Measurements from ENCODE around the gene DDT.
"Not testable (repeated sequence)": the region's sequence is repeated elsewhere in the genome, so short reads cannot be mapped to it uniquely, and the experiment has no call there.

DDT gene

DNA sequence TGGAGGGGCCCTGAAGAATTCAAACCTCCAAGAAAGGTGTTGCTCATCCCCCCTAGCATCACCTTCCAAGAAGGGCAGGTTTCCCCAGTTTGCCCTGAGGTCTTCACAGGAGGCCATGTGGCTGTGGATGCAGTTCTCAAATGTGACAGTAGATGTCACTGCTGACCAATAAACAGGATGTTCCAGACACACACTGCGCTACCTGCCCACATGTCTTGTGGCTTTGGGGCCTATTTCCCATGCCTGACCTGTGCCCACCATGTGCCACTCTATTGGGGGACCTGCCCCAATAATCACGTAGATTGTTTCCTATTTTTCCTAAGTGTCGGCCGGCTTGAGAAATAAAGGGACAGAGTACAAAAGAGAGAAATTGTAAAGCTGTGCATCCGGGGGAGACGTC, 10.2 kb upstream of the DDT start:
- CTCF ChIA-PET = interaction anchor here (0.6 kb wide), 2 partner anchors 123 to 458 kb away, joined by 3 read pairs; no protein-coding TSS in a partner anchor
- peak; percentile 4 for DNase-seq (ENCODE audit: low spot score)
- TF ChIP-seq, protein P1, sequence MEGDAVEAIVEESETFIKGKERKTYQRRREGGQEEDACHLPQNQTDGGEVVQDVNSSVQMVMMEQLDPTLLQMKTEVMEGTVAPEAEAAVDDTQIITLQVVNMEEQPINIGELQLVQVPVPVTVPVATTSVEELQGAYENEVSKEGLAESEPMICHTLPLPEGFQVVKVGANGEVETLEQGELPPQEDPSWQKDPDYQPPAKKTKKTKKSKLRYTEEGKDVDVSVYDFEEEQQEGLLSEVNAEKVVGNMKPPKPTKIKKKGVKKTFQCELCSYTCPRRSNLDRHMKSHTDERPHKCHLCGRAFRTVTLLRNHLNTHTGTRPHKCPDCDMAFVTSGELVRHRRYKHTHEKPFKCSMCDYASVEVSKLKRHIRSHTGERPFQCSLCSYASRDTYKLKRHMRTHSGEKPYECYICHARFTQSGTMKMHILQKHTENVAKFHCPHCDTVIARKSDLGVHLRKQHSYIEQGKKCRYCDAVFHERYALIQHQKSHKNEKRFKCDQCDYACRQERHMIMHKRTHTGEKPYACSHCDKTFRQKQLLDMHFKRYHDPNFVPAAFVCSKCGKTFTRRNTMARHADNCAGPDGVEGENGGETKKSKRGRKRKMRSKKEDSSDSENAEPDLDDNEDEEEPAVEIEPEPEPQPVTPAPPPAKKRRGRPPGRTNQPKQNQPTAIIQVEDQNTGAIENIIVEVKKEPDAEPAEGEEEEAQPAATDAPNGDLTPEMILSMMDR (conservative IDR thresholded peaks at IDR 0.05; ENCODE audit: low read depth) = peak; percentile 72
- H3K27ac ChIP-seq = no peak overlapping the region
- POLR2A ChIA-PET (ENCODE audit: low non-redundant PET) = no interaction called here

DNA sequence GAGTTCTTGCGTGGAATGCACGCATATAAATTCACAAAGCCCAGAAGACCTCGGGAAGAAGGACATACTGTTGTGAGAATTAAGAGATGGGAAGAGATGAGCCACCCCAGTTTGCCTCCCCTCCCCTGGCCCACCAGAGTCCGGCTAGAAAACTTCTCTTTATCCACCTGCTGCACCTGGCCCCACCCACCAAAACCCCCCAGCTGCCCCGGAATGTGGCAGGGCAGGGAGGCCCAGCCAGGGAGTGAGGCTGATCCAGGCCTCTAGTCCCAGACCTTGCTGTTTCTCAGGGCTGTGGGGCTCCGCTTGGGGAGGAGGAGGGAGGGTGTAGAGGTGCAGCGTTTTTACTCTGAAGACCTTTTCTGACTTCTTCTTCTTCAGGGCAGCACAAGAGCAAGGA, 6.3 kb upstream of the DDT start:
- H3K27ac ChIP-seq; POLR2A ChIA-PET (ENCODE audit: low non-redundant PET); CTCF ChIA-PET; DNase-seq (ENCODE audit: low spot score): not testable (repeated sequence)

DNA sequence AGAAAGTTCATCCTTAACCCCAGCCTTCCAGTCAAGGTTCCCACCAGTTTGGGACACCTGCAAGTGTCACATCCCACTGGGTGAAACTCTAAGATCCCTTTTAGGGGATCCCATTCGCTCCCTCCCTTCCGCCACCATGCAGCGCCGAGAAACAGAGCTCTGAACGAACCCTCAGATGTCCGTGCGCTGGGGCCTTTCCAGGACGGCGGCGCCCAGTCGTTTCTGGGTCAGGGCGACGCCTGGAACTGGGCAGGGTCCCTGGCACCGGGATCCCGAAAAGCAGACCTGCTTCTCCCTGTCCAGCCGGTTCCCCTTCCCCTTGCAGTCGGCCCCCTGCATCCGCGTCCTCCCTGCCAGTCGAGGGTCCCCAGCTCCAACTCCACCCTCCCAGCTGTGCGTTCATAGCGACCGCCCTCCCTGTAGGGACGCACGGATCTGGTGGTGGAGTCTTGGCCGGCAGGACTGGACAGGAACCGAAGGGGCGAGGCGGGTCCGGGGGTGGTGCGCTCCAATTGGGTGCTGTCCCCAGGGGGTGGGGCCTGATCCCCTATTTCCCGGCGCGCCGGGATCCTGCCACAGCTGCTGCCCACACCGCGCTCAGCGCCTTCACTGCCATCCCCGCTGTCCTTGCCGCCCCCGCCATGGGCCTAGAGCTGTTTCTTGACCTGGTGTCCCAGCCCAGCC, 5.5 kb upstream of the DDT start, which contains the start of gene GSTT2:
TSS of gene GSTT2 (plus strand) at position 578 of the 684 bp plus-strand sequence.
- CTCF ChIA-PET; DNase-seq (ENCODE audit: low spot score); POLR2A ChIA-PET (ENCODE audit: low non-redundant PET); H3K27ac ChIP-seq: not testable (repeated sequence)

DNA sequence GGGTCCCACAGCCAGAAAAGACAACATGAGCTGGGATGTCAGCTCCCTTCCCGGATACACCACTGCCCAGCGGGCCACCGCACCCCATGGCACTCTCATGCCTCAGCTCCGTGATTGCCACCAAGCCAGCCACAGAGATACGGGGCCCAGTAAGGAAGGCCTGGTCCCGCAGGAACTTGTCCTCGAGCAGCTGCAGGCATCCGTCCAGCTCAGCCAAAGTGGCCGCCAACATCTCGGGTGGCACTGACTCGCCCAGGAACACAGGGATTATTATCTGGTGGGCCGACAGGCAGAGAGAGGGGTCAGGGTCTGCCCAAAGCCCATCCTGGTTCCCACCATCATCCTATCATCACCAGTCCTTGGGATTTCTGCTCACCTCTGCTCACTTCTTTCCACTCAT, 3.1 kb upstream of the DDT start:
- H3K27ac ChIP-seq; POLR2A ChIA-PET (ENCODE audit: low non-redundant PET); DNase-seq (ENCODE audit: low spot score); CTCF ChIA-PET: not testable (repeated sequence)

DNA sequence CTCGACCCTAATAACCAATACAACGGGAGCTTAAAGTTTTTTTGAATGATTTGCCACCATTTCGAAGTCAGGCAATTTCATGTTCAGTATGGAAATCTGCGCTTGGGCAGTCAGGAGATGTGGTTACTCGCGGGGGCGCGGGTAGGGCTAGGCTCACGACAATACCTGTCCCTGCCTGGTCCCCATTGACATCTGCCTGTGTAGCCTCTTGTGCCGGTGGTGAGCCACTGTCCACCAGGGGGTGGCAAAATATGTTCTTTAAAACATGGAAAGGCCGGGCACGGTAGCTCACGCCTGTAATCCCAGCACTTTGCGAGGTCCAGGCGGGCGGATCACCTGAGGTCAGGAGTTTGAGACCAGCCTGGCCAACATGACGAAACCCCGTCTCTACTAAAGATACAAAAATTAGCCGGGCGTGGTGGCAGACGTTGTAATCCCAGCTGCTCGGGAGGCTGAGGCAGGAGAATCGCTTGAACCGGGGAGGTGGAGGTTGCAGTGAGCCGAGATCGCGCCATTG, 653 bp upstream of the DDT start:
- CTCF ChIA-PET; POLR2A ChIA-PET (ENCODE audit: low non-redundant PET); H3K27ac ChIP-seq; DNase-seq (ENCODE audit: low spot score): not testable (repeated sequence)

DNA sequence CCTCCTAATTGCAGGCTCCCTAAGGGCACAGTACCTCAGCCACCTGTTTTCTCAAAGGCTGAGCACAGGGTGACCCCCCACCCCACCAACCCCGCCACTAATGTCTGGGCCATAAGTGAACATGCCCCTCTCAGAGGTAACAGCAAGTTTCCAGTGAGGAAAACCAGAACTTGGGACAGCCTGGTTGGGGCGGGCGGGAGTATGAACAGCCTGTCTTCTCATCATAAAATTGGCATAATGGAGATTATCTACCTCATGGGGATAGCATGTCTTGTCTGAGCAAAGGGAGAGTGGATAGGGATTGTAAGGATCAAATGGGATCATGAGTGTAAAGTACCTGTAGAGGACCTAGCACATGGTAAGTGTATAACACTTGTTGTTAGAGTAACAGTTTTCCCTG, 2.3 kb downstream of the DDT start:
- DNase-seq (ENCODE audit: low spot score); CTCF ChIA-PET; H3K27ac ChIP-seq; POLR2A ChIA-PET (ENCODE audit: low non-redundant PET): not testable (repeated sequence)

DNA sequence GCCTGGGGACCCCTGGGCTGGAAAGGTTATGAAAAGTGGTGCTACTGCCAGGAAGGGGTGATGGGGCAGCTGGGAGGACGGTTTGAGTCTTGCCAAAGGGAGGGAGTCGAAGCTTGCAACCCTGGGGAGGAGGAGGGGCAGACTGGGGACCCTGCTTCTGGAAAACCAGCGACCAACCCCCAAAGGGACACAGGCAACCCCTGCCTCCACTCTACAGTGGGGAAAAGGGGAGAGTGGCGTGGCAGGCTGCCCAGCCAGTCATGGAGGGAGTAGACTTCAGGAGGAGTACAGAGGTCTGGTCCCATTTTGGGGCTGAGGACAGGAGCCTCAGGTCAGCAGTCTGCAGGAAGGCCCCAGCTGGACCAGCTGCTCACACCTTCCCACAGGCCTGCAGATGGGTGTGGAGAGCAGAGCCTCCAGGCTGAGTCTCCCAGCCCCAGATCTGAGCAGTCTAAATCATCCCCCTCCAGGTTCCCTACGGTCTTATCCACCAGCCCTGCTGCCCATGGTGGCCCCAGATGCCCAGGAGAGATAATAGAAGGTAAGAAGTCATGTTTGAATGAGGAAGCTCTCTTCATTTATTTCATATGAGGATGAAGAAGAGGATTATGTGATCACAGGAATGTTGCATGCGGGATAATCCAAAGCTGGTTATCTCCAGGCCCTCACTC, 3.3 kb downstream of the DDT start:
- no peak for DNase-seq (ENCODE audit: low spot score)
- TF ChIP-seq, protein P1 (conservative IDR thresholded peaks at IDR 0.05; ENCODE audit: low read depth) = no peak
- ChIA-PET CTCF (no interaction called here), POLR2A (ENCODE audit: low non-redundant PET) (interaction anchor here (0.5 kb wide), 1 partner anchor 584 kb away, joined by 4 read pairs; no protein-coding TSS in a partner anchor)
- peak overlapping the region; percentile 32 for H3K27ac ChIP-seq

DNA sequence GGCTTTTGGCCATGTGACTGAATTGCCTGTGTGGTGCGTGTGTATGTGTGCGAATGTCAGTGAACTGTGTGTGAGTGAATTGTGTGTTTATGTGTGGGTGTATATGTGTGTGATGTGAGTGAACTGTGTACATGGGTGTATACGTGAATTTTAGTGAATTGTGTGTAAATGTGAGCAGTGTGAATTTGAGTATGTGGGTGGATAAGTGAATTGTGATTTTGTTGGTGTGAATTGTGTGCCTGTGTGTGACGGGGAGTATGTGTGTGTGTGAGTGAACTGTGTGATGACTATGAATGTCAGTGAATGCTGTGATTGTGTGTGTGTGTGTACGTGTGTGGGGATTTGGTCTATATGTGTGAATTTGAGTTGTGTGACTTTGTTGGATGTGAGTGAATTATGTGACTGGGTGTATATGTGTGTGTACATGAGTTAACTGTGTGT, 4.0 kb downstream of the DDT start:
- ChIA-PET CTCF (no interaction called here), POLR2A (ENCODE audit: low non-redundant PET) (no interaction called here)
- TF ChIP-seq, protein P1 (conservative IDR thresholded peaks at IDR 0.05; ENCODE audit: low read depth) = no peak
- H3K27ac ChIP-seq = 0 out of 2 replicates have a peak overlapping the region, but pooled peaks have one; percentile 11
- DNase-seq (ENCODE audit: low spot score) = no peak

DNA sequence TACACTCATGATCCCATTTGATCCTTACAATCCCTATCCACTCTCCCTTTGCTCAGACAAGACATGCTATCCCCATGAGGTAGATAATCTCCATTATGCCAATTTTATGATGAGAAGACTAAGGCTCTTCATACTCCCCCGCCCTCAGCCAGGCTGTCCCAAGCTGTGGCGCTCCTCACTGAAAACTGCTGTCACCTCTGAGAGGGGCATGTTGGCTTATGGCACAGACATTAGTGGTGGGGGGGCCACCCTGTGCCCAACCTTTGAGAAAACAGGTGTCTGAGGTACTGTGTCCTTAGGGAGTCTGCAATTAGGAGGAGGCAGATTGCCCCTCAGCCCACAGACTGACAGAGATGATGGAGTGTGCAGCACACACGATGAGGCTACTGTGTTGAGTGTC, 5.2 kb downstream of the DDT start:
- 0 out of 2 replicates have a peak overlapping the region, but pooled peaks have one; percentile 11 for H3K27ac ChIP-seq
- ChIA-PET CTCF (no interaction called here), POLR2A (ENCODE audit: low non-redundant PET) (no interaction called here)
- TF ChIP-seq, protein P1 (conservative IDR thresholded peaks at IDR 0.05; ENCODE audit: low read depth) = no peak
- no peak for DNase-seq (ENCODE audit: low spot score)

DNA sequence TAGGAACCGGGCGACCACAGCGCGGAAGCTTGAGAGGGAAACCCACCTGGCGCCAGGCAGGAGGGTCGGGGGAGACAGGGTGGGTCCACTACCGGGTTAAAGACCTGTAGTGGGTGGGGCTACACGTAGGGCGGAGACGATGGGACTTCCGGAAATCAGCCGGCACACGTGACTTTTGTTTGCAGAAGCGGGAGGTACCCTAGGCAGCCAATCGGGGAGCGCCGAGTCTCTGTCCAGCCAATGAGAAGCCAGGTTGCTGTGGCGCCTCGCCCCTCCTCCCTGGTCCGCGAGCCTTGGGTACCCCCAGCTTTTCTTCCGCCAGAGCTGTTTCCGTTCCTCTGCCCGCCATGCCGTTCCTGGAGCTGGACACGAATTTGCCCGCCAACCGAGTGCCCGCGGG, 7.7 kb downstream of the DDT start, which contains the start of gene DDTL:
TSS of gene DDTL (plus strand) at position 321 of the 400 bp plus-strand sequence. CDS start at position 348, 27 bp downstream.
- POLR2A ChIA-PET (ENCODE audit: low non-redundant PET); DNase-seq (ENCODE audit: low spot score); H3K27ac ChIP-seq; CTCF ChIA-PET: not testable (repeated sequence)

DNA sequence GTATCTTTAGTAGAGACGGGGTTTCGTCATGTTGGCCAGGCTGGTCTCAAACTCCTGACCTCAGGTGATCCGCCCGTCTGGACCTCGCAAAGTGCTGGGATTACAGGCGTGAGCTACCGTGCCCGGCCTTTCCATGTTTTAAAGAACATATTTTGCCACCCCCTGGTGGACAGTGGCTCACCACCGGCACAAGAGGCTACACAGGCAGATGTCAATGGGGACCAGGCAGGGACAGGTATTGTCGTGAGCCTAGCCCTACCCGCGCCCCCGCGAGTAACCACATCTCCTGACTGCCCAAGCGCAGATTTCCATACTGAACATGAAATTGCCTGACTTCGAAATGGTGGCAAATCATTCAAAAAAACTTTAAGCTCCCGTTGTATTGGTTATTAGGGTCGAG, 8.1 kb downstream of the DDT start:
- H3K27ac ChIP-seq; DNase-seq (ENCODE audit: low spot score); POLR2A ChIA-PET (ENCODE audit: low non-redundant PET); CTCF ChIA-PET: not testable (repeated sequence)

DNA sequence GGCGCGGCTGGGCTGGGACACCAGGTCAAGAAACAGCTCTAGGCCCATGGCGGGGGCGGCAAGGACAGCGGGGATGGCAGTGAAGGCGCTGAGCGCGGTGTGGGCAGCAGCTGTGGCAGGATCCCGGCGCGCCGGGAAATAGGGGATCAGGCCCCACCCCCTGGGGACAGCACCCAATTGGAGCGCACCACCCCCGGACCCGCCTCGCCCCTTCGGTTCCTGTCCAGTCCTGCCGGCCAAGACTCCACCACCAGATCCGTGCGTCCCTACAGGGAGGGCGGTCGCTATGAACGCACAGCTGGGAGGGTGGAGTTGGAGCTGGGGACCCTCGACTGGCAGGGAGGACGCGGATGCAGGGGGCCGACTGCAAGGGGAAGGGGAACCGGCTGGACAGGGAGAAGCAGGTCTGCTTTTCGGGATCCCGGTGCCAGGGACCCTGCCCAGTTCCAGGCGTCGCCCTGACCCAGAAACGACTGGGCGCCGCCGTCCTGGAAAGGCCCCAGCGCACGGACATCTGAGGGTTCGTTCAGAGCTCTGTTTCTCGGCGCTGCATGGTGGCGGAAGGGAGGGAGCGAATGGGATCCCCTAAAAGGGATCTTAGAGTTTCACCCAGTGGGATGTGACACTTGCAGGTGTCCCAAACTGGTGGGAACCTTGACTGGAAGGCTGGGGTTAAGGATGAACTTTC, 13.0 kb downstream of the DDT start, which contains the start of gene GSTT2B:
TSS of gene GSTT2B (minus strand) at position 112 of the 688 bp plus-strand sequence. CDS start at position 48, 64 bp downstream.
- H3K27ac ChIP-seq; DNase-seq (ENCODE audit: low spot score); POLR2A ChIA-PET (ENCODE audit: low non-redundant PET); CTCF ChIA-PET: not testable (repeated sequence)
